Testis (tissue), 3 donors: ENCODE results near the gene MAP3K2. TPM values are rescaled to one million over a fixed set of nuclear protein-coding genes. Genes with fewer than 3 reads are reported as not detected.

Source experiments
- DNase-seq: peaks from one replicate; pipeline ENCODE4 v3.0.0-alpha.2; 2019
- H3K27ac ChIP-seq, 2 donors: fragments of 200-600 bp; sonication (generic); one replicate each; pipeline ENCODE4 v1.5.1; 2019
- H3K27me3 ChIP-seq: fragments of 200-600 bp; sonication (generic); one replicate; pipeline ENCODE4 v1.5.1; 2019
- H3K36me3 ChIP-seq: fragments of 200-600 bp; sonication (generic); one replicate; pipeline ENCODE4 v1.5.1; 2017; ENCODE audit warnings: low read depth; ENCODE audit errors: missing control alignments
- H3K4me1 ChIP-seq: fragments of 200-600 bp; sonication (generic); one replicate; pipeline ENCODE4 v1.5.1; 2019
- H3K4me3 ChIP-seq, 2 donors: fragments of 200-600 bp; sonication (generic); one replicate each; pipeline ENCODE4 v1.5.1; 2017 to 2019
- H3K9me3 ChIP-seq: fragments of 200-600 bp; sonication (generic); one replicate; pipeline ENCODE4 v1.5.1; 2017
- POLR2A ChIP-seq: fragments of 450-650 bp; IDR thresholded peaks from one replicate; pipeline ENCODE4 v1.6.1; 2017; ENCODE audit warnings: antibody characterized with exemption, mild to moderate bottlenecking, moderate library complexity
- WGBS, 2 donors: methylation state at CpG; one replicate each; pipeline ENCODE4 v1.1.5; 2018; 5-methylcytosine and 5-hydroxymethylcytosine counted together
- intact Hi-C: fragments of 100-400 bp; cut with DNase I; formaldehyde crosslinking; loops from one replicate; pipeline ENCODE4 v1.15.1; 2023; ENCODE audit warnings: low total_unique reads
- polyA plus RNA-seq: library from polyadenylated mRNA; stranded (reverse); fragments of 350-450 nt; fragmentation: Illumina TruSeq; extraction: RNeasy Lipid Tissue Mini Kit (QIAGEN cat#74804); gene quantifications from one replicate; pipeline ENCODE4 v1.2.3, GENCODE V29; 2014; ENCODE audit warnings: low read depth, low replicate concordance; ENCODE audit not compliant: insufficient read depth
- total RNA-seq, 2 donors: library from RNA; depleted of rRNA; stranded (reverse); fragments of >200 nt; gene quantifications; one replicate each; pipeline ENCODE4 v1.2.3, GENCODE V29; 2016
- TF ChIP-seq, protein P1 (sequence below), 3 experiments: fragments of 450-650 bp in 2 of 3; fragments of 200-600 bp in 1 of 3; sonication (generic) in 1 of 3; IDR thresholded peaks; one replicate each; pipeline ENCODE4 v1.5.1; 2016 to 2019; ENCODE audit warnings: antibody characterized with exemption in 3 of 3, mild to moderate bottlenecking in 2 of 3, moderate library complexity in 1 of 3

MAP3K2 gene
- total and polyA plus RNA-seq, 3 donors from 2014 or later: 16.3 to 74.5 (median 74.0) TPM

- WGBS, 2 donors: 75 to 89% methylated on average over 2 of the region's 2 CpGs
- no peaks in the 10 kb centered on the region for H3K4me1 ChIP-seq
- no peaks in the 10 kb centered on the region for H3K36me3 ChIP-seq
- H3K27ac ChIP-seq: no peak overlapping the region
- intact Hi-C loops: no loop called here
- TF ChIP-seq POLR2A: no peak
- H3K9me3 ChIP-seq: no peaks in the 10 kb centered on the region
- H3K27me3 ChIP-seq: no peaks in the 10 kb centered on the region
- no peak overlapping the region for H3K4me3 ChIP-seq
- DNase-seq: no peak
Measured at GRCh38 chr2:127280693-127281092, 107.1 kb downstream of the MAP3K2 start.

- no peak overlapping the region for H3K27ac ChIP-seq
- DNase-seq: no peak
- intact Hi-C loops: no loop called here
- no peaks in the 10 kb centered on the region for H3K9me3 ChIP-seq
- no peaks in the 10 kb centered on the region for H3K4me1 ChIP-seq
- 70 to 82% methylated on average over 5 of the region's 5 CpGs for WGBS, 2 donors
- TF ChIP-seq POLR2A: no peak
- H3K27me3 ChIP-seq: no peaks in the 10 kb centered on the region
- H3K36me3 ChIP-seq: no peaks in the 10 kb centered on the region
- no peak overlapping the region for H3K4me3 ChIP-seq
Measured at GRCh38 chr2:127279781-127280180, 108.0 kb downstream of the MAP3K2 start.

GRCh38 chr2:127278959-127279358, 108.8 kb downstream of the MAP3K2 start:
- intact Hi-C loops: no loop called here
- Histone ChIP-seq H3K9me3 (no peaks in the 10 kb centered on the region), H3K27me3 (no peaks in the 10 kb centered on the region), H3K27ac (no peak overlapping the region), H3K4me1 (no peaks in the 10 kb centered on the region), H3K36me3 (no peaks in the 10 kb centered on the region), H3K4me3 (no peak overlapping the region)
- WGBS, 2 donors: 83 to 84% methylated on average over 3 of the region's 3 CpGs
- DNase-seq: no peak
- TF ChIP-seq, protein P1, sequence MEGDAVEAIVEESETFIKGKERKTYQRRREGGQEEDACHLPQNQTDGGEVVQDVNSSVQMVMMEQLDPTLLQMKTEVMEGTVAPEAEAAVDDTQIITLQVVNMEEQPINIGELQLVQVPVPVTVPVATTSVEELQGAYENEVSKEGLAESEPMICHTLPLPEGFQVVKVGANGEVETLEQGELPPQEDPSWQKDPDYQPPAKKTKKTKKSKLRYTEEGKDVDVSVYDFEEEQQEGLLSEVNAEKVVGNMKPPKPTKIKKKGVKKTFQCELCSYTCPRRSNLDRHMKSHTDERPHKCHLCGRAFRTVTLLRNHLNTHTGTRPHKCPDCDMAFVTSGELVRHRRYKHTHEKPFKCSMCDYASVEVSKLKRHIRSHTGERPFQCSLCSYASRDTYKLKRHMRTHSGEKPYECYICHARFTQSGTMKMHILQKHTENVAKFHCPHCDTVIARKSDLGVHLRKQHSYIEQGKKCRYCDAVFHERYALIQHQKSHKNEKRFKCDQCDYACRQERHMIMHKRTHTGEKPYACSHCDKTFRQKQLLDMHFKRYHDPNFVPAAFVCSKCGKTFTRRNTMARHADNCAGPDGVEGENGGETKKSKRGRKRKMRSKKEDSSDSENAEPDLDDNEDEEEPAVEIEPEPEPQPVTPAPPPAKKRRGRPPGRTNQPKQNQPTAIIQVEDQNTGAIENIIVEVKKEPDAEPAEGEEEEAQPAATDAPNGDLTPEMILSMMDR (IDR thresholded peaks at IDR 0.05): no peak
- TF ChIP-seq POLR2A: no peak

- WGBS, 2 donors: 97 to 100% methylated on average over 2 of the region's 2 CpGs
- intact Hi-C loops: no loop called here
- Histone ChIP-seq H3K4me1 (no peaks in the 10 kb centered on the region), H3K9me3 (no peaks in the 10 kb centered on the region), H3K27ac (no peak overlapping the region), H3K36me3 (no peaks in the 10 kb centered on the region), H3K4me3 (no peak overlapping the region), H3K27me3 (no peaks in the 10 kb centered on the region)
- TF ChIP-seq POLR2A: no peak
- TF ChIP-seq, protein P1 (IDR thresholded peaks at IDR 0.05): no peak
- no peak for DNase-seq
Measured at GRCh38 chr2:127277028-127277427, 110.7 kb downstream of the MAP3K2 start.

- Histone ChIP-seq H3K4me1 (no peaks in the 10 kb centered on the region), H3K4me3 (no peak overlapping the region), H3K9me3 (no peaks in the 10 kb centered on the region), H3K36me3 (no peaks in the 10 kb centered on the region), H3K27me3 (no peaks in the 10 kb centered on the region), H3K27ac (no peak overlapping the region)
- intact Hi-C loops: no loop called here
- WGBS, 2 donors: 93 to 95% methylated on average over 9 of the region's 9 CpGs
- DNase-seq: no peak
- TF ChIP-seq, protein P1 (IDR thresholded peaks at IDR 0.05): no peak
- TF ChIP-seq POLR2A: no peak
Measured at GRCh38 chr2:127275789-127276188, 112.0 kb downstream of the MAP3K2 start.

DNA sequence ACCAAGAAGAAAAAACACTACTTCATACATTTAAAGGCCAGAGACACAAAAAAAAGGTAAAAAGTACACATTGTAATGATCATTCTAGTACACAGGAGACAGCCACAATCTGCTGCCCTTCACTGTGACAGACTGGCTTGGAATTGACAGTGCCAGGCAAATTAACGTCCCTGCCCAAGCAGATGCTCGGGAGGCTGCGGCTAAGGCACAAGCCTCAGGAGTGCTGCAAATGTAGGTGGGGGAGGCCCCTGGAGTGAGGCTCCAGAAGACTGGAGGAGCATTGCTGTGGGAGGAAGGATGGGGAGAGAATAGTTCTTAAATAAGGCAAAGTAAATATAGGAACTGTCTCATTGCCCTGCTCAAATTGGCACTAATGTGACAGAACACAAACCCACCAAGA, 112.4 kb downstream of the MAP3K2 start:
- H3K4me1 ChIP-seq: no peaks in the 10 kb centered on the region
- TF ChIP-seq, protein P1 (IDR thresholded peaks at IDR 0.05): no peak
- no peak for TF ChIP-seq POLR2A
- no peak overlapping the region for H3K4me3 ChIP-seq
- 86 to 87% methylated on average over 3 of the region's 3 CpGs for WGBS, 2 donors
- H3K27me3 ChIP-seq: no peaks in the 10 kb centered on the region
- no peak for DNase-seq
- H3K27ac ChIP-seq: no peak overlapping the region
- intact Hi-C loops: no loop called here
- H3K36me3 ChIP-seq: no peaks in the 10 kb centered on the region
- H3K9me3 ChIP-seq: no peaks in the 10 kb centered on the region
